Progenitor cell of endocrine pancreas (in vitro differentiated cells): Measurements from ENCODE around the gene WDFY3. TPM values are rescaled to one million over a fixed set of nuclear protein-coding genes. Genes with fewer than 3 reads are reported as not detected.
A peak's percentile ranks its signal among the peaks of the same experiment; 100 is the strongest.

Experiments used
- DNase-seq: peaks from one replicate; pipeline ENCODE4 v3.0.0; 2021; ENCODE audit warnings: low spot score; ENCODE audit not compliant: unreplicated experiment
- H3K27ac Mint-ChIP-seq: 2 replicates; pipeline ENCODE4 v1.8.0; 2021; ENCODE audit warnings: mild to moderate bottlenecking, moderate library complexity, mixed read lengths
- H3K27me3 Mint-ChIP-seq: 2 replicates; pipeline ENCODE4 v1.8.0; 2021; ENCODE audit warnings: mixed read lengths
- H3K36me3 Mint-ChIP-seq: 2 replicates; pipeline ENCODE4 v1.8.0; 2022; ENCODE audit warnings: mixed read lengths; ENCODE audit not compliant: insufficient read depth
- H3K4me1 Mint-ChIP-seq: 2 replicates; pipeline ENCODE4 v1.8.0; 2021; ENCODE audit warnings: low read depth, mixed read lengths
- H3K4me3 Mint-ChIP-seq: 2 replicates; pipeline ENCODE4 v1.8.0; 2021; ENCODE audit warnings: low read depth, mild to moderate bottlenecking, moderate library complexity, mixed read lengths
- H3K9me3 Mint-ChIP-seq: 2 replicates; pipeline ENCODE4 v1.8.0; 2021; ENCODE audit warnings: low read depth, mixed read lengths
- CTCF ChIP-seq: fragments of 200-600 bp; sonication (generic); IDR thresholded peaks from one replicate; pipeline ENCODE4 v1.5.0; 2021; ENCODE audit warnings: antibody characterized with exemption, mild to moderate bottlenecking; ENCODE audit not compliant: unreplicated experiment
- total RNA-seq: library from RNA; stranded (reverse); gene quantifications from 2 replicates; pipeline ENCODE4 v1.2.1, GENCODE V29; 2021

WDFY3 gene
- total RNA-seq, 1 donor from 2014 or later: 115 TPM

GRCh38 chr4:84938316-84938715 is 28.2 kb downstream of the WDFY3 start:
- Mint-ChIP-seq H3K27ac (no peak overlapping the region), H3K27me3 (no peaks in the 10 kb centered on the region), H3K36me3 (peaks cover 28% of the 10 kb centered on the region), H3K4me1 (no peaks in the 10 kb centered on the region), H3K4me3 (no peak overlapping the region), H3K9me3 (peaks cover 28% of the 10 kb centered on the region)
- TF ChIP-seq CTCF: no peak
- no peak for DNase-seq

GRCh38 chr4:84937381-84937977 is 29.0 kb downstream of the WDFY3 start:
- peaks cover 21% of the 10 kb centered on the region for H3K9me3 Mint-ChIP-seq
- H3K27ac Mint-ChIP-seq: peak overlapping the region; percentile 47
- H3K4me3 Mint-ChIP-seq: no peak overlapping the region
- TF ChIP-seq CTCF: no peak
- H3K4me1 Mint-ChIP-seq: no peaks in the 10 kb centered on the region
- no peaks in the 10 kb centered on the region for H3K27me3 Mint-ChIP-seq
- peaks cover 21% of the 10 kb centered on the region for H3K36me3 Mint-ChIP-seq
- DNase-seq: no peak

- Mint-ChIP-seq H3K4me1 (no peaks in the 10 kb centered on the region), H3K9me3 (peaks cover 14% of the 10 kb centered on the region), H3K27me3 (no peaks in the 10 kb centered on the region), H3K27ac (no peak overlapping the region), H3K36me3 (peaks cover 14% of the 10 kb centered on the region), H3K4me3 (no peak overlapping the region)
- no peak for TF ChIP-seq CTCF
- no peak for DNase-seq
Observed at GRCh38 chr4:84936123-84936522, 30.4 kb downstream of the WDFY3 start.

- Mint-ChIP-seq H3K9me3 (peaks cover 7% of the 10 kb centered on the region), H3K4me1 (no peaks in the 10 kb centered on the region), H3K27me3 (no peaks in the 10 kb centered on the region), H3K36me3 (peaks cover 14% of the 10 kb centered on the region), H3K27ac (peak overlapping the region; percentile 27), H3K4me3 (no peak overlapping the region)
- TF ChIP-seq CTCF: no peak
- no peak for DNase-seq
Observed at GRCh38 chr4:84932462-84932861, 34.0 kb downstream of the WDFY3 start.

GRCh38 chr4:84931961-84932360 is 34.5 kb downstream of the WDFY3 start:
- Mint-ChIP-seq H3K9me3 (peaks cover 7% of the 10 kb centered on the region), H3K27me3 (no peaks in the 10 kb centered on the region), H3K4me3 (no peak overlapping the region), H3K27ac (no peak overlapping the region), H3K36me3 (peaks cover 18% of the 10 kb centered on the region), H3K4me1 (peaks cover 1% of the 10 kb centered on the region)
- TF ChIP-seq CTCF: no peak
- DNase-seq: no peak
